Endometrial microvascular endothelial cells (primary cell): ENCODE data around the gene SULT2A1. TPM values are rescaled to one million over a fixed set of nuclear protein-coding genes. Genes with fewer than 3 reads are reported as not detected.

ENCODE experiments used
- total RNA-seq: library from RNA; depleted of rRNA; stranded (reverse); fragments of >200 nt; gene quantifications from one replicate; pipeline ENCODE4 v1.2.3, GENCODE V29; 2015; ENCODE audit errors: inconsistent ontology term

The SULT2A1 gene
- total RNA-seq, 1 donor from 2014 or later, result not detected

Other genes starting within 250 kb of the SULT2A1 start
- 205 TPM for gene EHD2, start 172.9 kb downstream of the SULT2A1 start, total RNA-seq
- 149 TPM for gene NOP53, start 140.8 kb downstream of the SULT2A1 start, total RNA-seq
- 718 TPM for gene SELENOW, start 107.6 kb downstream of the SULT2A1 start, total RNA-seq
- gene TPRX1, start 81.8 kb downstream of the SULT2A1 start, total RNA-seq, result not detected
- not detected for gene CRX, start 64.4 kb downstream of the SULT2A1 start, total RNA-seq
- not detected for gene TPRX2, start 27.1 kb downstream of the SULT2A1 start, total RNA-seq
- gene BSPH1, start 105.9 kb upstream of the SULT2A1 start, total RNA-seq, result not detected
- gene ELSPBP1, start 108.3 kb upstream of the SULT2A1 start, total RNA-seq, result not detected
- gene CABP5, start 157.8 kb upstream of the SULT2A1 start, total RNA-seq, result not detected
- gene PLA2G4C, start 224.5 kb upstream of the SULT2A1 start, total RNA-seq, result 17.3 TPM